H1 (cell line): Measurements from ENCODE around the gene RFX1. TPM values are rescaled to one million over a fixed set of nuclear protein-coding genes. Genes with fewer than 3 reads are reported as not detected.

ENCODE experiments used
- CTCF ChIA-PET: fragments of 300-600 bp; sonication (Branson Sonifier 250); formaldehyde crosslinking; loops from one replicate; lab custom pipeline; 2021; ENCODE audit not compliant: partially characterized antibody; lab: Charles Lee
- POLR2A ChIA-PET: fragments of 300-600 bp; sonication (Branson Sonifier 250); formaldehyde crosslinking; loops from one replicate; lab custom pipeline; 2021; ENCODE audit warnings: inconsistent platforms; ENCODE audit not compliant: partially characterized antibody; lab: Charles Lee
- DNase-seq, 2 experiments: peaks; one replicate each; pipeline versions ENCODE4 v3.0.0 to v3.0.0-alpha.2; 2010 to 2022; ENCODE audit warnings: low spot score in 2 of 2, low read depth in 1 of 2, mixed read lengths in 1 of 2
- FAIRE-seq: peaks from 2 replicates; lab custom pipeline; 2011; peaks lifted over from hg19 to GRCh38; lab: Jason Lieb, UNC
- H2AFZ ChIP-seq: 2 replicates; pipeline ENCODE4 v1.8.1; 2012; ENCODE audit warnings: low read length, inconsistent platforms
- H2AK5ac ChIP-seq: 2 replicates; pipeline ENCODE4 v1.6.1; 2013; ENCODE audit warnings: low read depth, low read length
- H2BK120ac ChIP-seq: replicated peaks from 2 replicates; pipeline ENCODE3; 2013; ENCODE audit warnings: low read depth, low read length, inconsistent platforms
- H2BK12ac ChIP-seq: 2 replicates; pipeline ENCODE4 v1.6.1; 2013; ENCODE audit warnings: low read depth, low read length
- H2BK15ac ChIP-seq: 2 replicates; pipeline ENCODE4 v1.6.1; 2013; ENCODE audit warnings: low read length
- H2BK20ac ChIP-seq: 2 replicates; pipeline ENCODE4 v1.6.1; 2013; ENCODE audit warnings: low read length
- H2BK5ac ChIP-seq: 2 replicates; pipeline ENCODE4 v1.6.1; 2013; ENCODE audit warnings: low read depth, low read length
- H3K14ac ChIP-seq: 2 replicates; pipeline ENCODE4 v1.6.1; 2013; ENCODE audit warnings: inconsistent platforms; ENCODE audit not compliant: insufficient read length
- H3K18ac ChIP-seq: 2 replicates; pipeline ENCODE4 v1.6.1; 2013; ENCODE audit warnings: low read length; ENCODE audit errors: extremely low read depth
- H3K23ac ChIP-seq: 2 replicates; pipeline ENCODE4 v1.6.1; 2013; ENCODE audit warnings: inconsistent platforms; ENCODE audit not compliant: insufficient read length
- H3K23me2 ChIP-seq: 2 replicates; pipeline ENCODE4 v1.6.1; 2013; ENCODE audit warnings: low read depth, low read length
- H3K27ac ChIP-seq: 2 replicates; pipeline ENCODE4 v1.6.1; 2011; ENCODE audit warnings: low read depth, low read length, inconsistent platforms
- H3K27me3 ChIP-seq, 4 experiments: replicated peaks in 1 of 4; 1 replicate in 1 of 4; 2 replicates in 3 of 4; pipeline versions ENCODE4 v1.6.1 to v1.8.1; 2011 to 2013; ENCODE audit warnings: low read length in 3 of 4, mild to moderate bottlenecking in 3 of 4, inconsistent platforms in 2 of 4, mixed read lengths in 2 of 4, moderate library complexity in 1 of 4; ENCODE audit not compliant: control insufficient read depth in 3 of 4, insufficient read depth in 3 of 4; ENCODE audit errors: extremely low read depth in 1 of 4
- H3K36me3 ChIP-seq, 4 experiments: 2 replicates each; pipeline versions ENCODE4 v1.6.1 to v1.8.1; 2011 to 2013; ENCODE audit warnings: mild to moderate bottlenecking in 4 of 4, low read length in 3 of 4, moderate library complexity in 2 of 4, control low read depth in 1 of 4, inconsistent platforms in 1 of 4; ENCODE audit not compliant: insufficient read depth in 4 of 4, control insufficient read depth in 2 of 4
- H3K4ac ChIP-seq: replicated peaks from 2 replicates; pipeline ENCODE3; 2013; ENCODE audit warnings: low read length, low read depth, mixed read lengths, inconsistent platforms; ENCODE audit not compliant: insufficient read length
- H3K4me1 ChIP-seq, 4 experiments: replicated peaks in 1 of 4; 1 replicate in 1 of 4; 2 replicates in 3 of 4; pipeline versions ENCODE4 v1.6.1 to v1.8.1; 2011 to 2013; ENCODE audit warnings: low read length in 3 of 4, inconsistent platforms in 2 of 4, mixed read lengths in 1 of 4; ENCODE audit not compliant: insufficient read depth in 4 of 4, control insufficient read depth in 3 of 4
- H3K4me2 ChIP-seq, 2 experiments: 2 replicates each; pipeline versions ENCODE4 v1.6.1 to v1.8.1; 2011 to 2013; ENCODE audit warnings: low read depth in 2 of 2, low read length in 2 of 2, control low read depth in 1 of 2, inconsistent platforms in 1 of 2, mild to moderate bottlenecking in 1 of 2; ENCODE audit not compliant: insufficient read depth in 1 of 2
- H3K4me3 ChIP-seq, 4 experiments: fragments of 200-600, 300-600 bp in 1 of 4; sonication (generic), shearing (Covaris generic), sonication (Bioruptor Twin) in 1 of 4; 2 replicates each; pipeline versions ENCODE4 v1.5.1 to v1.8.1; 2011 to 2016; ENCODE audit warnings: low read length in 4 of 4, low read depth in 3 of 4, control low read depth in 2 of 4, inconsistent platforms in 2 of 4, mild to moderate bottlenecking in 2 of 4, mixed read lengths in 1 of 4, moderate library complexity in 1 of 4; ENCODE audit not compliant: insufficient read depth in 2 of 4; ENCODE audit errors: extremely low read depth in 1 of 4
- H3K56ac ChIP-seq: replicated peaks from 2 replicates; pipeline ENCODE3; 2013; ENCODE audit warnings: low read depth, mild to moderate bottlenecking, mixed read lengths, low read length, inconsistent platforms; ENCODE audit not compliant: insufficient read length
- H3K79me1 ChIP-seq: 2 replicates; pipeline ENCODE4 v1.6.1; 2013; ENCODE audit warnings: low read depth, low read length, control low read depth
- H3K79me2 ChIP-seq, 2 experiments: 2 replicates each; pipeline versions ENCODE4 v1.6.1 to v1.8.1; 2012 to 2013; ENCODE audit warnings: low read length in 2 of 2, mild to moderate bottlenecking in 2 of 2, inconsistent platforms in 1 of 2; ENCODE audit not compliant: insufficient read depth in 2 of 2, control insufficient read depth in 1 of 2
- H3K9ac ChIP-seq, 4 experiments: replicated peaks in 1 of 4; 1 replicate in 1 of 4; 2 replicates in 3 of 4; pipeline versions ENCODE4 v1.6.1 to v1.8.1; 2011 to 2013; ENCODE audit warnings: low read depth in 3 of 4, low read length in 3 of 4, control low read depth in 2 of 4, mild to moderate bottlenecking in 2 of 4, moderate library complexity in 2 of 4, inconsistent platforms in 1 of 4; ENCODE audit errors: extremely low read depth in 1 of 4
- H3K9me3 ChIP-seq, 2 experiments: 2 replicates each; pipeline versions ENCODE4 v1.6.1 to v1.8.1; 2012 to 2013; ENCODE audit warnings: mild to moderate bottlenecking in 2 of 2, moderate library complexity in 2 of 2, control low read depth in 1 of 2, inconsistent platforms in 1 of 2, low read depth in 1 of 2, low read length in 1 of 2, mixed read lengths in 1 of 2; ENCODE audit not compliant: insufficient read depth in 2 of 2
- H4K20me1 ChIP-seq, 2 experiments: replicated peaks in 1 of 2; 2 replicates each; pipeline versions ENCODE3 to v1.8.1; 2011 to 2013; ENCODE audit warnings: inconsistent platforms in 2 of 2, low read length in 2 of 2, mild to moderate bottlenecking in 1 of 2; ENCODE audit not compliant: insufficient read depth in 2 of 2, control insufficient read depth in 1 of 2
- H4K5ac ChIP-seq: 2 replicates; pipeline ENCODE4 v1.6.1; 2013; ENCODE audit warnings: low read length, low read depth, mixed read lengths, inconsistent platforms; ENCODE audit not compliant: insufficient read length
- H4K8ac ChIP-seq: 2 replicates; pipeline ENCODE4 v1.8.0; 2013; ENCODE audit warnings: mild to moderate bottlenecking, moderate library complexity, low read length, inconsistent platforms; ENCODE audit not compliant: insufficient read depth; ENCODE audit errors: extremely low read depth
- H4K91ac ChIP-seq: replicated peaks from 2 replicates; pipeline ENCODE3; 2013; ENCODE audit warnings: low read length, mixed read lengths, inconsistent platforms; ENCODE audit not compliant: insufficient read length
- CREB1 ChIP-seq: IDR thresholded peaks from 2 replicates; pipeline ENCODE4 v1.6.1; 2012; ENCODE audit warnings: inconsistent platforms
- RXRA ChIP-seq: IDR thresholded peaks from 2 replicates; pipeline ENCODE4 v1.6.1; 2011; ENCODE audit warnings: low read depth, mild to moderate bottlenecking, low read length, moderate library complexity; ENCODE audit not compliant: insufficient read depth
- SIN3A ChIP-seq, 2 experiments: IDR thresholded peaks in 1 of 2; conservative IDR thresholded peaks in 1 of 2; 2 replicates each; pipeline ENCODE4 v1.6.1; 2011 to 2012; ENCODE audit warnings: low read length in 2 of 2, improper control_type of control experiment in 1 of 2, low read depth in 1 of 2, mild to moderate bottlenecking in 1 of 2
- WGBS, 2 experiments: shearing (Covaris generic) in 1 of 2; methylation state at CpG; one replicate each; pipeline versions ENCODE4 v1.1.6 to v1.1.7; 2013 to 2015; ENCODE audit warnings: low lambda C conversion rate in 2 of 2, mixed read lengths in 2 of 2, inconsistent platforms in 1 of 2, low coverage in 1 of 2, missing lambda C conversion rate in 1 of 2; ENCODE audit not compliant: insufficient replicate concordance in 2 of 2, insufficient coverage in 1 of 2, insufficient read length in 1 of 2; ENCODE audit errors: extremely low coverage in 1 of 2, missing lambda C conversion rate in 1 of 2; 5-methylcytosine and 5-hydroxymethylcytosine counted together
- polyA plus RNA-seq, 7 experiments: library from polyadenylated mRNA; depleted of rRNA in 3 of 7; stranded (reverse) in 5 of 7; unstranded in 2 of 7; fragments of >200 nt in 5 of 7; fragments of 200-250 nt in 2 of 7; gene quantifications; 1 replicate in 5 of 7; 2 replicates in 1 of 7; 4 replicates in 1 of 7; pipeline versions ENCODE4 v1.2.1 to v1.2.3, GENCODE V29; 2011 to 2013; ENCODE audit warnings: missing spikeins in 2 of 7, mixed read lengths in 2 of 7
- total RNA-seq: library from RNA; stranded (reverse); fragmentation: NEBNext Ultra II Directional; extraction: Animal tissue kit (Norgen Biotek cat#: 25700); gene quantifications from 2 replicates; pipeline ENCODE4 v1.2.1, GENCODE V29; 2021

The RFX1 gene
- total and polyA plus RNA-seq, 2 of the 8 experiments (the other 6 are each of a cell fraction or from before 2014, with no cell fraction given): 4.9 to 17.0 TPM

DNA sequence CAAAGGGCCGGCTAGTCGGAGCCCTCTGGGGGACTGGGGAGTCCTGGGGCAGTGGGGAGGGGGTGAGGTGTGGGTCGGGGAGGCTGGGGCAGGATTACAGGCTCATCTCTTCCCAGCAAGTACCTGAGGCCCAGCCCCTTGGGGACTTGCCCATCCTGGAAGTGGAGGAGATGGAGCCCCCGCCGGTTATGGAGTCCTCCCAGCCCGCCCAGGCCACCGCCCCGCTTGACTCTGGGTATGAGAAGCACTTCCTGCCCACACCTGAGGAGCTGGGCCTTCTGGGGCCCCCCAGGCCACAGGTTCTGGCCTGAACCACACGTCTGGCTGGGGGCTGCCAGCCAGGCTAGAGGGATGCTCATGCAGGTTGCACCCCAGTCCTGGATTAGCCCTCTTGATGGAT, 45.9 kb upstream of the RFX1 start:
- no peak for TF ChIP-seq SIN3A (conservative IDR thresholded peaks at IDR 0.05 in 1 of 2, IDR thresholded peaks at IDR 0.05 in 1 of 2; ENCODE audit: low read depth in 1 of 2, low read length in 2 of 2)
- no peak for TF ChIP-seq CREB1
- TF ChIP-seq RXRA: no peak
- no peak for FAIRE-seq

More for the DNA sequence above, 45.9 kb upstream of the RFX1 start:
- H2AFZ ChIP-seq: no peak overlapping the region
- H3K14ac ChIP-seq: no peak overlapping the region
- no peak overlapping the region for H3K4me2 ChIP-seq
- ChIA-PET POLR2A (interaction anchor here (0.9 kb wide), 1 partner anchor 85 kb away, joined by 3 read pairs; the partner anchor contains the start of gene ASF1B), CTCF (interaction anchor here (0.9 to 9.9 kb wide), 8 partner anchors 9 to 173 kb away, joined by 3 to 77 read pairs (median 6); partner anchors contain the start of genes IL27RA, MISP3 and PALM3)
- H4K5ac ChIP-seq: no peak overlapping the region
- H2AK5ac ChIP-seq: no peak overlapping the region
- peaks cover 0 to 3% (median under 1%) of the 10 kb centered on the region in 4 experiments; a peak in 2 of 7 replicates for H3K4me1 ChIP-seq
- no peak overlapping the region for H3K23ac ChIP-seq
- no peak overlapping the region for H3K4me3 ChIP-seq
- no peak overlapping the region for H2BK20ac ChIP-seq
- no peak overlapping the region for H2BK120ac ChIP-seq
- no peak overlapping the region for H3K56ac ChIP-seq
- H3K4ac ChIP-seq: no peak overlapping the region
- no peak for DNase-seq
- no peaks in the 10 kb centered on the region for H3K36me3 ChIP-seq
- peaks cover 0 to 2% (median 0%) of the 10 kb centered on the region in 4 experiments; a peak in 1 of 7 replicates for H3K27me3 ChIP-seq
- H4K20me1 ChIP-seq: no peaks in the 10 kb centered on the region
- no peak overlapping the region for H4K91ac ChIP-seq
- H3K9ac ChIP-seq: no peak overlapping the region
- H3K79me1 ChIP-seq: no peaks in the 10 kb centered on the region
- WGBS, 2 experiments: 93% methylated on average over 6 of the region's 9 CpGs; no CpG with 5 or more reads in 1 of the 2 experiments
- H2BK5ac ChIP-seq: no peak overlapping the region
- H3K9me3 ChIP-seq: no peaks in the 10 kb centered on the region; a peak in 1 of 4 replicates
- H2BK15ac ChIP-seq: no peak overlapping the region
- H4K8ac ChIP-seq: no peak overlapping the region
- H3K27ac ChIP-seq: no peak overlapping the region
- H3K79me2 ChIP-seq: no peaks in the 10 kb centered on the region
- H3K23me2 ChIP-seq: peaks cover 2% of the 10 kb centered on the region; the same call in 1 of the 2 replicates
- H3K18ac ChIP-seq: no peak overlapping the region
- no peak overlapping the region for H2BK12ac ChIP-seq
